Activated T-cell treated with anti-CD3 and anti-CD28 coated beads, Interleukin-2, amount 50 U/mL, for 72 hours (primary cell): ENCODE measurements around the gene PPP1R3G. TPM values are rescaled to one million over a fixed set of nuclear protein-coding genes. Genes with fewer than 3 reads are reported as not detected.

Source experiments
- ATAC-seq, 2 donors: fragments of 150-1000 bp; cut with Tn5 transposase; replicated peaks in 1 of 2; 2 replicates each; pipeline ENCODE4 v1.10.0; 2021; ENCODE audit warnings: moderate library complexity in 2 of 2, mild to moderate bottlenecking in 1 of 2
- DNase-seq, 2 donors: peaks; one replicate each; pipeline ENCODE4 v3.0.0; 2021 to 2022; ENCODE audit warnings: mixed read lengths in 1 of 2
- H3K27ac Mint-ChIP-seq: one replicate; pipeline ENCODE4 v1.8.0; 2022; ENCODE audit warnings: mild to moderate bottlenecking, moderate library complexity, mixed read lengths
- H3K27me3 Mint-ChIP-seq: one replicate; pipeline ENCODE4 v1.8.0; 2022; ENCODE audit warnings: low read depth, mixed read lengths
- H3K36me3 Mint-ChIP-seq, 2 donors: one replicate each; pipeline ENCODE4 v1.8.0; 2022; ENCODE audit warnings: mixed read lengths in 2 of 2, mild to moderate bottlenecking in 1 of 2; ENCODE audit not compliant: insufficient read depth in 2 of 2
- H3K4me1 Mint-ChIP-seq: one replicate; pipeline ENCODE4 v1.8.0; 2022; ENCODE audit warnings: low read depth, mixed read lengths
- H3K4me3 Mint-ChIP-seq, 2 donors: one replicate each; pipeline ENCODE4 v1.8.0; 2022; ENCODE audit warnings: mild to moderate bottlenecking in 2 of 2, mixed read lengths in 2 of 2, moderate library complexity in 2 of 2
- H3K9me3 Mint-ChIP-seq, 2 donors: one replicate each; pipeline ENCODE4 v1.8.0; 2022; ENCODE audit warnings: mixed read lengths in 2 of 2
- total RNA-seq, 2 donors: library from RNA; stranded (reverse); gene quantifications; one replicate each; pipeline ENCODE4 v1.2.3, GENCODE V29; 2022

Gene PPP1R3G
- total RNA-seq, 2 donors from 2014 or later: 0.05 TPM; not detected in 1

GRCh38 chr6:5089481-5090438 lies 4.6 kb downstream of the PPP1R3G start:
- DNase-seq (no peak), ATAC-seq (no peak)
- H3K4me1 Mint-ChIP-seq: peaks cover 13% of the 10 kb centered on the region
- peaks cover 0 to 1% of the 10 kb centered on the region in 2 donors for H3K36me3 Mint-ChIP-seq
- H3K4me3 Mint-ChIP-seq: no peak overlapping the region
- peaks cover 49% of the 10 kb centered on the region for H3K27me3 Mint-ChIP-seq
- H3K9me3 Mint-ChIP-seq: no peaks in the 10 kb centered on the region
- H3K27ac Mint-ChIP-seq: no peak overlapping the region

DNA sequence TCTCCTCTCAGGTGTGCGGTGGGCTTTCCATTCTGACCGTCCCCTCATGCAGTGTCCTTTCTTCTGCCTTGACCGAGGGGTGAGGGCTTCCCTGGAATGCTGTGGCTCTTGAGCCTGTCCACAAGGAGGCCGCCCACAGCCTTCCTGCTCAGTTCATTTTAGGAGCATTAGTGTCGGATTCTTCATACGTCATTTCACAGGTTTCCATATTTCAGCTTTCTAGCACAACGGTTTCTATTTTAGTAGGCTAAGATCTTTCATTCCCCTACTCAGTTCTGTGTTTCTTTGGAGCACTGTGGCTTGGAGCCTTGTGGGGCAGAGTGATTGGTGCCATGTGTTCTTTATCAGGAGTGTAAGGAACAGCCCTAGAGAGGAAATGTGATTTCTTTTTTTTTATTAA lies 5.5 kb downstream of the PPP1R3G start:
- H3K9me3 Mint-ChIP-seq: no peaks in the 10 kb centered on the region
- no peaks in the 10 kb centered on the region for H3K36me3 Mint-ChIP-seq
- H3K4me3 Mint-ChIP-seq: no peak overlapping the region
- peaks cover 49% of the 10 kb centered on the region for H3K27me3 Mint-ChIP-seq
- H3K4me1 Mint-ChIP-seq: peaks cover 13% of the 10 kb centered on the region
- H3K27ac Mint-ChIP-seq: no peak overlapping the region
- peak in 1 of 2 donors; percentile 75 for ATAC-seq
- no peak for DNase-seq

- DNase-seq: no peak
- H3K9me3 Mint-ChIP-seq: no peaks in the 10 kb centered on the region
- no peak overlapping the region for H3K27ac Mint-ChIP-seq
- peaks cover 46% of the 10 kb centered on the region for H3K27me3 Mint-ChIP-seq
- no peaks in the 10 kb centered on the region for H3K36me3 Mint-ChIP-seq
- no peak for ATAC-seq
- H3K4me3 Mint-ChIP-seq: no peak overlapping the region
- H3K4me1 Mint-ChIP-seq: peaks cover 13% of the 10 kb centered on the region
These were observed 6.3 kb downstream of the PPP1R3G start for GRCh38 chr6:5091210-5092069.

DNA sequence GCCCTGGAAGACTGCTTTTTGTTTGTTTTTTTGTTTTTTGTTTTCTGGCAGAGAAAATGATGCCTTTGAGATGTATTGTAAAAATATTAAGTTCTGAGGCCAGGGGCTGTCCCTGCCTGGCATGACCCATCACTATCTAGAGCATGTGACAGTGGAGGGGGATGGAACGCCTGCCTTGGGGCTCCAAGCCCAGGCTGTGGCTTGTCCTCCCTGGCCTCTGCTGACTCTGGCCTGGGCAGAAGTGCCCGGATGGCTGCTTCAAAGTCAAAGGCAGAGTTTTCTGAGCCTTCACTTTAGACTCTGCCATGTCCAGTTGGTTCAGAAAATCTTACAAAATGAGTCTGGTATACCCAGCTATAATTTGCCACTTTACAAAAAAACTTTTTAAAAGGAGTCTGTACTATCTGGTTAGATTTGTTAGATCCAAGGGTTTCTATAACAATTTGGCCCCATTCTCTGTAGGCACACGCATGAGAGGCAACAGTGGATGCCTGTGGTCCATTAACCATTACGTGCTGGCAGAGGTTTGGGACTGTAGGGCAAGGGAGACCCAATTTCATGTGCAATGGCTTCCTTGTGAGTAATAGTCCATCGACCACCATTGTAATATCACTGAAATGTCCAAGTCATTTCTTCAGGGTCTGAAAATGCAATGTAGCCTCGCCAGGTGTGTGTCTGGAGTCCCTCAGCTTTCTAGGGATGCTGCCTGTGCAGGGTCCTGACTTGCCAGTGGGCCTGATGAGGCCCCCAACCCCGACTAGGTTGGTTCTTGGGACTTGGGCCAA lies 8.3 kb downstream of the PPP1R3G start:
- Mint-ChIP-seq H3K9me3 (no peaks in the 10 kb centered on the region), H3K4me3 (no peak overlapping the region), H3K36me3 (no peaks in the 10 kb centered on the region), H3K27ac (no peak overlapping the region), H3K27me3 (peaks cover 33% of the 10 kb centered on the region), H3K4me1 (peaks cover 13% of the 10 kb centered on the region)
- no peak for DNase-seq
- ATAC-seq: no peak

DNA sequence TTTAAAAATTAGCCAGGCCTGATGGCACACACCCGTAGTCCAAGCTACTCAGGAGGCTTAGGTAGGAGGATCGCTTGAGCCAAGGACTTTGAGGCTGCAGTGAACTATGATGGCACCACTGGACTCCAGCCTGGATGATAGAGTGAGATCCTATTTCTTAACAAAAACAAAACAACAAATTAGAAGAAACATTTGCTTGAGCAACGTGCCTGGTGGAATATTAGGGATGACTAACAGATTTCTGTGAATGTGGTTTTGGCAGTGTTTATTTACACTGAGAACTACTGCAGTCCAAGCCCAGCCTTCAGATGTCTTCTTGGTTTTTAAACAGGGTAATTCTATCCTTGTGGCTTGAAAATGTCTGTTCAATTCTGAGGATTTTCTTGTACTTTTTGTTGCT lies 9.2 kb downstream of the PPP1R3G start:
- no peak for DNase-seq
- Mint-ChIP-seq H3K27me3 (peaks cover 33% of the 10 kb centered on the region), H3K27ac (no peak overlapping the region), H3K36me3 (no peaks in the 10 kb centered on the region), H3K4me3 (no peak overlapping the region), H3K4me1 (peaks cover 13% of the 10 kb centered on the region), H3K9me3 (no peaks in the 10 kb centered on the region)
- no peak for ATAC-seq

DNA sequence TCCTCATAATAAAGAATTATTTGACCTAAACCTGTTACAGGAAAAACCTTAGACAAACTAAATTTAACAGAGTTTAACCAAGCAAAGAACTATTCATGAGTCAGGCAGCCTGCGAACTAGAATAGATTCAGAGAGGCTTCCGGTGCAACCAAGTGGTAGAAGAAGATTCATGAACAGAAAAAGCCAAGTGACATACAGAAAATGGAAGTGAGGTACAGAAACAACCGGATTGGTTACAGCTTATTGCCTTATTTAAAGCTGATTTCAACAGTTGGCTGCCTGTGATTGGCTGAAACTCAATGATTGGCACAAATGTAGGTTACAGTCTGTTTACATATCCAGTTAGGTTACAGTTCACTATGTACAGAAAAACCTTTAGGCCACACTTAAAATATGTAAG lies 10.1 kb downstream of the PPP1R3G start:
- ATAC-seq (no peak), DNase-seq (no peak)
- H3K4me1 Mint-ChIP-seq: peaks cover 13% of the 10 kb centered on the region
- H3K9me3 Mint-ChIP-seq: no peaks in the 10 kb centered on the region
- no peaks in the 10 kb centered on the region for H3K36me3 Mint-ChIP-seq
- peaks cover 26% of the 10 kb centered on the region for H3K27me3 Mint-ChIP-seq
- no peak overlapping the region for H3K4me3 Mint-ChIP-seq
- no peak overlapping the region for H3K27ac Mint-ChIP-seq

DNA sequence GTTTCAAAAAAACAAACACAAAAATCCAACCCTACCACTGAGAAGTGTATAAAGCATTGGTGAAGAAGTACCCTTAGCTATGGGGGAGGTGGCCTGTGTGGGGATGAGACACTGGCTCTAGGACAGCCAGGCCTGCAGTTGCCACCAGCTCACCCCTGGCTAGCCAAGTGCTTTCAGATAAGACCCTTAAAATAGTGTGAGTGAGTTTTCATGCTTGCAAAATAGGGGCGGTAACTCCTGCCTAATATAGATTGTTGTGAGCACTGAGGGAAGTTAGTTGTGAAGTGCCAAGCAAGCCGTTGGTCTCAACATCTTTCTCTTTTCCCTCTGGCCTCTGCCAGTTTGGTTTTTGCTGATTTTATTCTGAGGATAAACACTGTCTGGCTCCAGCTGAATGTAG lies 11.3 kb downstream of the PPP1R3G start:
- DNase-seq (no peak), ATAC-seq (no peak)
- peaks cover 4% of the 10 kb centered on the region for H3K4me1 Mint-ChIP-seq
- no peak overlapping the region for H3K27ac Mint-ChIP-seq
- peaks cover 15% of the 10 kb centered on the region for H3K27me3 Mint-ChIP-seq
- no peaks in the 10 kb centered on the region for H3K36me3 Mint-ChIP-seq
- no peak overlapping the region for H3K4me3 Mint-ChIP-seq
- H3K9me3 Mint-ChIP-seq: no peaks in the 10 kb centered on the region

GRCh38 chr6:5098501-5099270 lies 13.5 kb downstream of the PPP1R3G start:
- Mint-ChIP-seq H3K4me1 (no peaks in the 10 kb centered on the region), H3K9me3 (no peaks in the 10 kb centered on the region), H3K4me3 (no peak overlapping the region), H3K36me3 (no peaks in the 10 kb centered on the region), H3K27ac (no peak overlapping the region), H3K27me3 (peaks cover 9% of the 10 kb centered on the region)
- no peak for DNase-seq
- ATAC-seq: no peak

DNA sequence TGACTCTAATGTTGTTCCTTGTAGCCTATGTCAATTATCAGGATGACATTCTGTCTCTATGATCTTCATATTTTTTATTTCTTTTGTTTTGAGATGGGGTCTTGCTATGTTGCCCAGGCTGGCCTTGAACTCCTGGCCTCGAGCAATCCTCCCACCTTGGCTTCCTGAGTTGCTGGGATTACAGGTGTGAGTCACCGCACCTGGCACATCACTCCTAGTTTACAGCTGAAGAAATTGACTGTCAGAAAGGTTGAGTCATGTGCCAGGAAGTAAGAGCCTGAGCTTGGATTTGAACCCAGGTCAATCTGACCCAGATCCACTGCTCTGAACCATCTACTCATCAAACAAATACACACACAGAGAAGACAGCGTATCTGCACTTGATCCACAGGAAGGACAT lies 14.4 kb downstream of the PPP1R3G start:
- Mint-ChIP-seq H3K27ac (no peak overlapping the region), H3K27me3 (peaks cover 1% of the 10 kb centered on the region), H3K4me1 (no peaks in the 10 kb centered on the region), H3K36me3 (no peaks in the 10 kb centered on the region), H3K9me3 (no peaks in the 10 kb centered on the region), H3K4me3 (no peak overlapping the region)
- no peak for ATAC-seq
- no peak for DNase-seq

DNA sequence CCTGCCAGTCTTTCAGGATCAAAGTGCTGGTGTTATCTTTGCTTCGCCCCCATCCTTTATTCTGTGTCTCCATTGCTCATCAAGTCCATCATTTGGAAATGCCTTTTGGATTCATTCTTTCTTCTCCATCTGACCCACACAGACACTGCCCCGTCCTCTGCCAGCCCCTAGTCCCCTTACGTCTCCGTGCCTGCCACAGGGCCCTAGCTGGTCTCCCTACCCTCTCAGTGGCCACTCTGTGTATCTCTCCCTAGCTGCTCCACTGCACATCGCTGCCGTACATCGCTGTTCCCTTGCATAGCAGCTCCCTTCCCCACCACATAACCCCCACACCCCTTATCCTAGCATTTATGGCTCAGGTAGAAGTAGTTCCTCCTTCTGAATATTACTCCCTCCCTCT lies 15.7 kb downstream of the PPP1R3G start:
- ATAC-seq (no peak), DNase-seq (no peak)
- H3K4me1 Mint-ChIP-seq: no peaks in the 10 kb centered on the region
- H3K4me3 Mint-ChIP-seq: no peak overlapping the region
- no peak overlapping the region for H3K27ac Mint-ChIP-seq
- no peaks in the 10 kb centered on the region for H3K27me3 Mint-ChIP-seq
- H3K36me3 Mint-ChIP-seq: no peaks in the 10 kb centered on the region
- no peaks in the 10 kb centered on the region for H3K9me3 Mint-ChIP-seq

DNA sequence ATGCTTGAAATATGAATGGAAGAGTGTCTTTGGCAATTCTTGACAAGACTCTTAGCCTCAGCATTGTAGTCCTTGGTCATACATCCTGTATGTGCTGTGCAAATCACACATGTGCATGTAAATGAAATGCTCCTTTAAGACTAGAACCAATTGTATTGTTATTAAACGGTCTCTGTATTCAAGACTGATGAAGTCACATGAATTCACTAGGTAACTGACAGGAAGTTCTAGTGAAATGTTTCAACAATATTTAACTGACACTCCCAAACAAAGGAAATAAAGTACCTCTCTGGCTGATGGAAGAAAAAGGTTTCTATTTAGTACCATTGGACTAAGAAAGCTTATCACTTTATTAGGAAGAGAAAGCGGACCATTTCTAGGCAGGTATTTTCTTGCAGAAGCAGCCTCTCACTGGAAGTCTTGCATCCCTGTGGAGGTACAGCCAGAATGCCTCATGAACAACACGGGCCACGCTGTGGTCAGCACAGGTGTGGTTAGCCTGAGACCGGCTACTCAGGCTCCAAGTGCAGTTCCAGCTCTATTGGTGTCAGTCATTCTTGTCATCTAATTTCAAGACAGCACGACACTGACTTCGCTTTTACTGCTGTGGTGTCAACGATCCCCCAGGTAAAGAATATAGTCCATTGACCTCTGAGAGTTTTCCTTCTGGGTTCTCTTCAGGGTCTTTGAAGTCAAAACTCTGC lies 17.3 kb downstream of the PPP1R3G start:
- no peak for ATAC-seq
- no peak overlapping the region for H3K4me3 Mint-ChIP-seq
- H3K4me1 Mint-ChIP-seq: no peaks in the 10 kb centered on the region
- no peaks in the 10 kb centered on the region for H3K36me3 Mint-ChIP-seq
- no peaks in the 10 kb centered on the region for H3K9me3 Mint-ChIP-seq
- H3K27ac Mint-ChIP-seq: no peak overlapping the region
- no peaks in the 10 kb centered on the region for H3K27me3 Mint-ChIP-seq
- DNase-seq: no peak

DNA sequence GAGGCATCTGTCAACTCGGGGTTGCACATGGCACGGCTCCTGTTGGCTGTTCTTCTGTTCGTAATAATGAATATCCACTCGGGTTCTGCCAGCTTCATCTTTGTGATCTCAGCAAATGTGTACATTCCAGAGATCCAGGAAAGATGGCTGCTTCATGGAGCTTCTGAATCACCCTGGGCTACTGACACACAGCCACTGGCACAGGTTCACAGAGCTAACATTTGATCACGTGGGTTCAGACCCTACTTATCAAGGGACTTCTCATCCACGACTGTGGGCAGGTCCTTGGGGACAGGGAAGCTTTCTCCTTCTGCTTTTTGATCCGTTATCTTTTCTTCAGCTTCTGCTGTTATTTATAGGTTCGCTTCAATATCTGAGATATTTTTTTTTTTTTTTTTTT lies 18.1 kb downstream of the PPP1R3G start:
- Mint-ChIP-seq H3K4me3 (no peak overlapping the region), H3K36me3 (no peaks in the 10 kb centered on the region), H3K4me1 (no peaks in the 10 kb centered on the region), H3K27ac (no peak overlapping the region), H3K9me3 (no peaks in the 10 kb centered on the region), H3K27me3 (no peaks in the 10 kb centered on the region)
- ATAC-seq: no peak
- DNase-seq: no peak
